IPS-NIHi11 (cell line): ENCODE results near the gene PRR5L.
"Not testable (repeated sequence)": the region's sequence is repeated elsewhere in the genome, so short reads cannot be mapped to it uniquely, and the experiment has no call there.

ENCODE experiments used
- DNase-seq: peaks from one replicate; pipeline ENCODE4 v3.0.0; 2012; ENCODE audit warnings: mixed read lengths, low spot score

The PRR5L gene

DNA sequence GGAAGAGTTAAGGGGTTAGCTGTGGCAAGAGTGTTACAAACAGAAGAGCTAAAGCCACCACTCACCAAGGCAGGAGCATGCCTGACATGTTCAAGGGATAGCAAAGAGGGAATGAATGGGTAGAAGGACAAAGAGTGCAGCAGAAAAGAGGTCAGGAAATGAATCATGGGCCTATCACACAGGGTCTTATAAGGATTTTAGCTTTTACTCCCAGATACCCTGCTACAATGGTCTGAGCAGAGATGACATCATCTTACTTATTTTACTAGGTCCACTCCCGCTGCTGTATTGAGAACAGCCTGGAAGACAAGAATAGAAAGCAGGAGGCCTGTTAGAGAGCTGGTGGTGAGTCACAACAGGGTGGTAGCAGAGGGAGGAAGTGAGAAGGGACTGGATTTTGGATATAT lies 204.2 kb downstream of the PRR5L start:
- peak; percentile 14 for DNase-seq

DNA sequence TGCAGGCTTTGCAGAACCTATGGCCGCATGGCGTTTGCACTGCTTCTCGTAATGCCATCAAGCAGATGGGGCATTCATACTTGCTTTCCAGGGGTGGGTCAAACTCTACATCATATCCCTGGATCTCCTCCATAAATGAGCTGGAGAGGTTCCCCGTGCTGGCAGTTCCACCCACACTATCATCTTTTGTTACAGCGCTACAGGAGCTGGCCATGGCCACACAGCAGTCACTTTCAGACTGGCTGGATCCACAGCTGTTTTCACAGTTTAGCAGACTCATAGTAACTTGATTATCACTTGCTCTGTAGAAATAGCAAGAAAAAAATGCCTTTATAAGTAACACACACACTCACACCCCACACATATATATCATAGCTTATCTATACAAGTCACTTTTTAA lies 205.1 kb downstream of the PRR5L start:
- no peak for DNase-seq

DNA sequence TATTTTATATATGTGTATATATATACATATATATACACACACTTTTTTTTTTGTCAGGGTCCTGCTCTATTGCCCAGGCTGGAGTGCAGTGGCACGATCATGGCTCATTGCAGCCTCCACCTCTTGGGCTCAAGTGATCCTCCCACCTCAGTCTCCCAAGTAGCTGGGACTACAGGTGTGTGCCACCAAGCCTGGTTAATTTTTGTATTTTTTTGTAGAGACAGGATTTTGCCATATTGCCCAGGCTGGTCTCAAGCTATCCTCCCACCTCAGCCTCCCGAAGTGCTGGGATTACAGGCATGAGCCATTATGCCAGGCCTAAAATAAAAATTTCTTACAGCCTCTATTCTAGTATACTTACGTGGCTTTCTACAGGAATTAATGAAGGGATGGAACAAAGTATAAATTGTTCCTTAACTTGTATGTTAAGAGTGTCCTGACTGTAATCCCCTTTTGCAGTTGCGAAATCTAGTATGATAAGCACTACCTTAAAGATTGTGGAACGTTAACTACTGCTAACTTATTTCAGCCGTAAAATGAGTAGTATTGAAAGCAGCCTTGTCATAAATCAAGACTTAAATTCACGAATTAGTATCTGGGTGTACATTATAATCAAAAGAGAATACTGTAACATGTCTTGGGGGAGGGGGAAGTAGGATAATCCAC lies 211.9 kb downstream of the PRR5L start:
- DNase-seq: no peak

DNA sequence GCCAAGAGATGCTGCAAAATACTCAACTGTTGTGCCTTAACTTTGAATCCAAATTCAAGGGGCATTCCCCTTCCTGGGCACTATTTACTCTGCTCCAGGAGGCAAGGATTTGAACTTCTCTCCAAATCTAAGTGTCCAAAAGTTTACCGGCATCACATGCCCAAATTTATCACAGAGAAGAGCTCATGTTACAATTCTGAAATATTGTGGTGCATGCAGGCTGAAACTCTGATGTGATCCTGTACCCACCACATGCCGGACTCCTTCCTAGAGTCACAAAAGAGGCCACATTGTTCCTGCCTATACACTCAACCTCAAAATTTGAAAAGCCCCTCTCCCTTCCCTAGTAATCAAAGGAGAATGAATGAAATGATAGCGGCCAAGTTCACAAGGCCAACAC lies 212.7 kb downstream of the PRR5L start:
- DNase-seq: no peak

- no peak for DNase-seq
Observed at GRCh38 chr11:36509201-36509639, 213.1 kb downstream of the PRR5L start.

DNA sequence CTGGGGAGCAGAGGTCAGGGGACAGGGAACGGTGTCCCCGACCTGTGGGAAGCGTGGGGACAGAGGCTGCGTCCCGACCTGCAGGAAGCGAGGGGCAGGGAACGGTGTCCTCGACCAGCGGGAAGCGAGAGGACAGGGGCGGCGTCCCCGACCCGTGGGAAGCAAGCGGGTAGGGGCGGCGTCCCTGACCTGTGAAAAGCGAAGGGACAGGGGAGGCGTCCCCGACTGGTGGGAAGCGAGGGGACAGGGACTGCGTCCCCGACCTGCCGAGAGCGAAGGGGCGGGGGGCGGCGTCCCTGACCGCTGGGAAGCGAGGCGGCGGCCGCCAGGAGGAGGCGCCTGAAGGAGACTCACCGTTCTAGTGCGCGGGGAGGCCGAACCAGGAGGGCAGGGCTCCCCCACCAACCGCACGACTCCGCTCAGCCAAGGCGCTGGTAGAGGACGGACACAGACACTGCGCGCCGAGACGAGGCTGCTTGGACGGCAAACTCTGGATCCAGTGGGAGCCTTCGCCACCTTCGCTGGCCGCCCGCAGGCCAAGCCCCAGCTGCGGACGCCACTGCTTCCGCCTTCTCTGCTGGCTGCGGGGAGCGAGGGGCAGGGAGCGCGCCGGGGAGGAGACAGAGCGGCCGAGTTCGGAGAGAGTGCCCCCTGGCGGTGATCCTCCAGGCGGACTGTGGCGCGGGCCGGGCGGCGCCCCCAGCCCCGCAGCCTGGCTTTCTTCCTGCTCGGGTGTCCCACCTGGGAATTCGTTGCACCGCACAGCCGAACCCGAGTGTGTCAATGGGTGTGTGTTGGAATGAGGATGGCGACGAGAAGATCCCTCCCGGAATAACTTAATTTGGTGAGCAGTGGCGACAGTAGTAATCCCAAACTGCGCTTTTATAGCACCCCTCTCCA lies 213.9 kb downstream of the PRR5L start, which contains the start of gene TRAF6:
TRAF6 (minus strand) TSS at position 579 of the 900 bp plus-strand sequence. CDS start 8,757 bp downstream, outside the sequence.
- peak; percentile 93 for DNase-seq

DNA sequence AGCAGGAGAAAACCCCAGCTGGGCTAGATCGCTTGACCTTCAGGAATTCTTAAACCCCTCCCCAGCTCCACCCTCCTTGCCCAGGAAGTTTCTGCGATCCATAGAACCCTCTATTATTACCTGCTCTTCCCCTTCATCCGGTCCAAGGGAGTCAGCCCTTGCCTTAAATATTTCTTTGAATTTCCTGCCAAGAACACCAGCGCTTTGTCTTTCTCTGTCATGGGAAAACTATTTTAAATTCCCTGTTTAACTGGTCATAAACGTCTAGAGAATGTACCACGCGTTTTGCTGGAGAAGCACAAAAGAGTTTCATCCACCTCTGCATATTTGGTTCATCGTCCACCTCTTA lies 214.5 kb downstream of the PRR5L start:
- DNase-seq: peak; percentile 47

GRCh38 chr11:36511062-36511461 lies 215.0 kb downstream of the PRR5L start:
- not testable (repeated sequence) for DNase-seq

DNA sequence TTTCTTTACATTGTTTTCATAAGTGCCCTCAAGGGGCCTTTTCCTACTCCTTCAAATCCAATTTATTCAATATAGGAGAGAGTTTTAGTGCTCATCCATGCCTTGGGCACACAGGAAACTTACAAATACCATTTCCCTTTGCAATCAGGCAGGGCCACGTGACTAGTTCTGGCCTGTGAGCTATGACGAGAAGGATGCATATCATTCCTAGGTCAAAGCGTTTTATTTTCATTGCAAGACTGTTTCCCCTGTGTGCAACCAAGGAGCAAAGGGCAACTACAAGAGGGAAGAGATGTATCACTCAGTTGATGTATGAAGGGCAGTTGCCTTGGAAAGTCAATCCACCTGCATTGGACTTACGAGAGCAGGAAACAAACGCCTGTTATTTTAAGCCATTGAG lies 215.9 kb downstream of the PRR5L start:
- DNase-seq: no peak

- DNase-seq: no peak
Observed at GRCh38 chr11:36513965-36514364, 217.9 kb downstream of the PRR5L start.
